ENCODE measurements around the gene OR56A5.
A peak's percentile ranks its signal among the peaks of the same experiment; 100 is the strongest.
"Not testable (repeated sequence)": the region's sequence is repeated elsewhere in the genome, so short reads cannot be mapped to it uniquely, and the experiment has no call there.

OR56A5 gene

GRCh38 chr11:5968394-5968793 is at the start of gene OR56A5:
OR56A5 (minus strand) TSS chr11:5968494; CDS start chr11:5968494, 0 bp downstream.
- DNase-seq, result no peak

GRCh38 chr11:6013042-6013441 is 44.7 kb upstream of the OR56A5 start:
- DNase-seq, result no peak

DNA sequence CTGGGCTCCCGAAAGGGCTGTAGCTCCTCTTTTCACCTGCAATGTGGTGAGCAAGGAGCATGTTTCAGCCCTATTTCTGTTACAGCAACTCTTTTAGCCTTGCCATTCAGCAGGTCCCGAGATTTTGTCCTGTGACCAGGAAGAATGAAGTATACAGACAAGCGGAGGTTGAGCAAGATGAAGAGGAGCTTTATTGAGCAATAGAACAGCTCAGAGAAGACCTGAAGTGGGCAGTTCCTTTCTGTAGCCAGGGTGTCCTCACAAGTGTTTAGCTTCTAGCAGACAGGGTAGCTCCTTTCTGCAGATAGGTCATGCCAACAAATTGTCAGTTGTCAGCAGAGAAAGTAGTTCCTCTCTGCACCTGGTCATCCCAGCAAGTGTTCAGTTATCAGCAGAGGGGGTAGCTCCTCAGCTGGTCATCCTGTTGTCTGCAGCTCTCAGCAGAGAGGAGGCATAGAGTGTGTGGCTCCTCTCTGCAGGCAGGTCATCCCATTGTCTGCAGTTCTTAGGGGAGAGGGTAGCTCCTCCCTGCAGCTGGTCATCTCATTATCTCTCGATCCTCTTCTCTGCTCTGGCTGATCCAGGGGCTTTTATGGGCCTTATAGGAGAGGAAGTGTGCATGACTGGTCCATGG is 43.9 kb upstream of the OR56A5 start:
- DNase-seq, result peak; percentile 57 to 58

DNA sequence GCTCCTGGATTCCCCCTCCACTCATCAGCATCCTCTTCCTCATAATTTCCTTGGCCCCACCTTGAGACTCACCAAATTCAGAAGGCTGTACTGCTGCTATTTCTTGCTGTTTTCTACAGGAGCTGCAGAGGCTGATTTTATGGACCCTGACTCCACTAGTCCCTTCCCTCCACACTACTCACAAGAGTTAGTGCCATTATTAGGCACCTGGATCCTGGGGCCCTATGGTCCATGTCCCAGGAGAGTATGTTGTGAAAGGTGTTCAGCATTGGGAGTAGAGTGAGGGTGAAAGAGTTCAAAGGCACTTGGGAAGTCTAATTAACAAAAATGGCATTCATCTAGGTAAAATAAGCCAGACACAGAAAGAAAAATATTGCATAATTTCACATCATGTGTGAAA is 38.6 kb upstream of the OR56A5 start, which contains the start of gene OR56A4:
TSS of gene OR56A4 (minus strand) at position 101 of the 400 bp plus-strand sequence. CDS start 3,954 bp downstream, outside the sequence.
- no peak for DNase-seq

DNA sequence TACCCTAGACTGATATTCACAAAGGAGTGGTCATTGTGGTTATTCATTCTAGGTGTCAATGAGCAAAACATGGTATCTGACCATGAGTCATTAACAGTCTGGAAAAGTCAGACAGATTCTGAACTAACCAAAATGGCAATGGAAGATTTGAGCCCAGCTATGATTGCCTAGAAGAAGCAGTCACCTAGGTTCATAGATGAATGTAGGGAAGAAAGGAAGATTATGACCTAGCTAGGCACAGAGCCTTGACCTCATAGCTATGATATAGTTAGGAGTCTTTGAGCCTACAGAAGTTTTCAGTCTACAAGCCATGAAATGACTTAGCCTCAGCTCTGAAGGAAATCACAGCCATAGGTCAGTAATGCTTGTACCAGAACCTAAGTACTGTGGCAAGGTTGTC is 38.1 kb upstream of the OR56A5 start:
- DNase-seq, result no peak

- DNase-seq, result no peak
Measured at GRCh38 chr11:6002202-6002699, 34.0 kb upstream of the OR56A5 start.

DNA sequence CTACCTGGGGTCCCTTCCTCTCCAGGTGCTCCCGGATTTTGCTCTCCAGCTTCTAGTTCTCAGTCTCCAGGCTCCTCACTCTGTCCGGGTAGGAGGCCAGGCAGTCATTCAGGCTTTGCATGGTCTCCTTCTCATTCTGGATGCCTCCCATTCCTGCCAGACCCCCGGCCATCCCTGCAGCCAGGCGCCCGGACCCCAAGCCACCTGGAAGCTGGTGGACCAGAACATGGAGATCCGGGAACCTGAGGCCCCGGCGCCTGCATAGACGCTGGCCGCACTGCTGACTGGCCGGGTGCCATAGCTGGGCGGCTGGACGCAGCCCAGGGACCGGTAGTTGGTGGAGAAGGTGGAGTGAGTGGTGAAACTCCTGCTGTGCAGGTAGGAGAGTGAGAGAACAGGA is 26.5 kb upstream of the OR56A5 start:
- no peak for DNase-seq

- peak; percentile 13 to 35 for DNase-seq
Measured at GRCh38 chr11:5992604-5993251, 24.4 kb upstream of the OR56A5 start.

DNA sequence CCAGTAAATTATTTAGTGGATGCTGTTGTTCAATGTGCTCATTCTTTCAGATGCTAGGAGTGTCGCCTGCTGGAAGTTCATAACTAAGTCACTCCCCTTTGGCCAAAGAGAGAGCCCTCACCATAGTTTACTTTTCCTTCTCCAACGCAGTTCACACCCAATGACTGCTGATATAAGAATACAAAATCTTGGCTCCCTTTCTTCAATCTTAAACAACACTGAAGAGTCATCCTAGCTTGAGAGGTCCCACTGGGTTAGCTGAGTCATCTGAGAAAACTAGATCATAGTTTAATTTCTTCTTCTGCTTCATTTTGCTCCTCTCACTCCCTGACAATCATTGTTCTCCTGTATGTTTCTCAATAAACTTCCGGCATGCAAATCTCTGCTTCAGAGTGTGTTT is 23.9 kb upstream of the OR56A5 start:
- no peak for DNase-seq

- DNase-seq, result no peak
Measured at GRCh38 chr11:5989203-5989602, 20.9 kb upstream of the OR56A5 start.

DNA sequence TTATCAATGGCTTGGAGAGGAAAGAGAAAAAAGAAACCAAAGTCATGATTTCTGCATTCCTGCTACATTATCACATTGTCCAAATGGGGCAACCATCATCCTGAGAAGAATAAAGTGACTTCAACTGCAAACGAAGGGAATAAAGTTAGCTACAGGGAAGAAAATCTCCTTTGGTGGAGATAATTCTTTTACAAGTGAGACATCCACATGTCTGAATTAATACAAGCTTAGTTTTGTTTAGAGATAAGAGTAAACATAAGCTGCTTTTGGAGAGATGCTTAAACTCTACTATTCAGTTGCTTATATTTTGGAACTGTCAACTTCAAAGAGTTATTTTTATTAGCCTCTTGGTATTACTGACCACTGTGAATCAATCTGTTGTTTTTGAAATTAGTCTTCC is 18.6 kb upstream of the OR56A5 start, which contains the start of gene OR52L1:
TSS of gene OR52L1 (minus strand) at position 101 of the 400 bp plus-strand sequence. CDS start at position 46, 55 bp downstream.
- no peak for DNase-seq

- no peak for DNase-seq
Measured at GRCh38 chr11:5983443-5983842, 15.1 kb upstream of the OR56A5 start.

GRCh38 chr11:5973530-5973929 is 5.2 kb upstream of the OR56A5 start:
- DNase-seq, result no peak

DNA sequence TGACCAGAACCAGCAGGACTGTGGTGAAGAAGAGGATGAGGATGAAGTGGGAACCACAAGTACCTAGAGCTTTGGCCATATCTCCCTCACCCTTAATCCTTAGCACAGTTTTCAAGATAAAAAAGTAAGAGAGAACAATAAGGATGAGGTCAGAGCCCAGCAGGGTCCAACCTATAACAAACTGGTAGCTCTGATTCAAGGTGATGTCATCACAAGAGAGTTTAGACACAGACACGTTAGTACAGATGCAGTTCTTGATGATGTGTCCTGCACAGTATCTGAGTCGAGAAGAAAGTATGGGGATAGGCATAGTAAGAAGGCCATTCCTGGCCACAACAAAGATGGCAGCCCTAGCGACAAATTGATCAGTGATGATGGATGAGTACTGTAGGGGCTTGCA is 586 bp downstream of the OR56A5 start:
- DNase-seq, result no peak

DNA sequence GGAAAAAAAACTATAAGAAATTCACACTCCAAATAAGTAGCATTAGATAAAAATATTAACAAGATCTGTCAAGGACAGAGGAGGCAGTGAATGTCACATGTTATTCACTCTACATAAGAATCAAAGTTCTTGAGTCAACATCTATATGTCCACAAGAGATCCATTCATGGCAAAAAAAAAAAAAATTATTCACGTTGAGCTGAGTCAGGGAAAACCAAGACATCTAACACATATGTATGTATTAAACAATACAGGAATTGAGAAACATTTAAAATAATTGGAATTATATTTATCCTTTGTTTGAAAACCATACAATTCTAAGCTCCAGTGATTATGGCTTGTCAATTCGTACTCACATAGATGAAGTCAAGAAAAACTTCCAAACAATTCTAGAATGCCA is 1.3 kb downstream of the OR56A5 start:
- DNase-seq, result no peak

GRCh38 chr11:5960704-5961320 is 7.5 kb downstream of the OR56A5 start:
- DNase-seq, result not testable (repeated sequence)

GRCh38 chr11:5955586-5955985 is 12.7 kb downstream of the OR56A5 start:
- no peak for DNase-seq

DNA sequence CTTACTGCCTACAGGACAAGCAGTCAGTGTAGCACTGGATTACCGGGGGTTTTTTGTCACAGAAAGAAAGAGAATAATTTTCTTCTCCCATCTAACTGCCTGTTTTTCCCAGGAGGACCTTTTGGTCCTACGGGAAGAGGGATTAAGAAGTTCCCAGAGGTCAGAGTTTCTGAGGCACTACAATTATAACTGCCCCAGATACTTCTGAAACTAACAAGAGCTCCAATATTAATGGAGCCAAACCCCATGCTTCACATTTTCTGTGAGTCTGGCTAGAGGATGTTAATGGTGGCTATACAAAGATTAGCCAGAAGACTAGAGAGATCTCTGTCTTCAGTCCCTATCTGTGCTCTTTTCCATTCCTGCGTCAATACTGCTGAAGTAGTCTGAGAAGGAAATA is 26.3 kb downstream of the OR56A5 start, which contains the start of gene OR56A3:
TSS of gene OR56A3 (plus strand) at position 301 of the 400 bp plus-strand sequence. CDS start 5,096 bp downstream, outside the sequence.
- DNase-seq, result no peak

GRCh38 chr11:5940748-5941147 is 27.5 kb downstream of the OR56A5 start:
- no peak for DNase-seq

DNA sequence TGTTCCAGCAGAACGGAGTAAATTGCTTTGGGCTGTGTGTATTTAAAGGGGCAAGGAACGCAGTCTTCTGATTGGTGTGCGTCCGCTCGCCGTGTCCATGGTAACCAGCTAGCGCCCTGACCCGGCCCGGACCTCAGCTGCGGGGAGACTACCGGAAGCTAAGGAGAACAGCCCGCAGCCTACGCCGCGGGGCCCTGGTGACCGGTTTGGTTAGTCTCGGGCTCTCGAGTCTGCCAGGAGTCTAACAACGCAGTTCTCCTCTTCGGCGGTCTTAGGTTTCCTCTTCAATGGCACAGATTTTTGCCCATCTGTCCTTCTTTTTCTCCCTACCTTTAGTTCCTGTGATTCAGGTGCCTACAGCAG is 29.7 kb downstream of the OR56A5 start:
- DNase-seq, result no peak

DNA sequence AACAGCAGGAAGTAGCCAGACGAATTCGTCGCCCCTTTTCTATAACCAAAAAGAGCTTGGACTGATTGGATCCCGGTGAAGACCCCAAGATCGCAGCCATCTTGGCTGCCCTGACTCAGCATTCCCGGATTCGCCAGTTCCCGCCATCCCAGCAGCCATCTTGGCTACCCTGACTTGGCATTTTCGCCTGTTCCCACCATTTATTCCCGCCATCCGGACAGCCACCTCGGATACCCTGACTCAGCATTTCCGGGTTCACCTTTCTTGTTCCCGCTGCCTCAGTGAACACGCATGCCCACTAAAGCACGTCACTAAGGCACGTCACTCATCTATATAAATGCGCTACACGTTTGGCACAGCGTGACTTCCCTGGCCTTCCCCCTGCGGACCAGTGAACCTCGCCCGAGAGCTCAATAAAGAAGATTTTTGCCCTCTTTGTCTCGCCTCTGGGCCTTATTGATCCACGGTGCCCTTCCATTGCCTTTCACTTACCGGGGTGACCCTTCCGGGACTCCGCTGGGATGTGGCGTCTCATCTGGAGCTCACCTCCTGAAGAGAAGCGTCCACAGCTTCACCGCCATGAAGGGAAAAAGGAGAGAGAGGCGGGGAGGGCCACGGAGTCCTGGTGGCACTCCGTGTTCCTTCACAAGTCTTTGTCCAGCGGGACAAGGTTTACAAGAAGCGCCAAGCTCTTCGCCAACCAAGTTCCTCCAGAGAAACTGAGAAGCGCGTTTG is 30.3 kb downstream of the OR56A5 start:
- DNase-seq, result no peak

DNA sequence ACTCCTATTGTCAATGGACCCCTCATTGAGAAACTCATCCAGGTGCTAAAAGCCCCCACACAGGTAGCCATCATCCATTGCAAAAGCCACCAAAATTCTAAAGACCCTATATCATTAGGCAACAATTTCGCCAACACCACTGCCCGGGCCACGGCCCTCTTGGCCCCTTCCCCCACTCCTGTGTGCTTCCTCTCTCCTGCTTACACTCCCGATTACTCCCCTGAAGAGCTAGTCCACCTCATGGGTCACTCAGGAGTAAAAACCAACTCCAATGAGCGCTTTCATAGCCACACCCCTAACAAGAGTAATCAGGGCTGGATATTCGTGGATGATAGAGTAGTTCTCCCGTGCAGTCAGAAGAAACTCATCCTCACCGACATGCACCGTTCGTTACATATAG is 35.2 kb downstream of the OR56A5 start:
- no peak for DNase-seq

GRCh38 chr11:5932671-5933070 is 35.6 kb downstream of the OR56A5 start:
- no peak for DNase-seq
